ENCODE measurements around the gene SDF4.

Gene SDF4

DNA sequence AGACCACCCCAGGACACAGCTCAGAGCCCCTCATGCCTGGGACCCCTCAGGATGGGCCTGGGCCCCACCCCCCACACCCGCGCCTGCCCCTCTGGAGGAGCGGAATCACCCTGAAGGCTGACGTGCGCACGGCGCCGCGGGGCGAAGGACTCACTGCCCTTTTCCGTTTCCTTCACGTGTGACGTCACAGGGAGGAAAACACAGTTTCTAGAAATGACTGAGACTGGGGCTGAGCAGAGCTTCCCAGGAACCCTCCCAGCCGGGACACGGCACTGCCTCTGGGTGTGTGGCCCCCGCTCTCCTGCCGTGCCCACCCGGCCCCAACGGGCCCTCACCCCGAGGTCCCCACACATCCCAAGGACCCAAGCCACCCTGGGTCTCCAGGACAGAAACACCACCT is 12.5 kb downstream of the SDF4 start:
- no peak for TF ChIP-seq ZFX (IDR thresholded peaks at IDR 0.05)
- TF ChIP-seq, protein P1, sequence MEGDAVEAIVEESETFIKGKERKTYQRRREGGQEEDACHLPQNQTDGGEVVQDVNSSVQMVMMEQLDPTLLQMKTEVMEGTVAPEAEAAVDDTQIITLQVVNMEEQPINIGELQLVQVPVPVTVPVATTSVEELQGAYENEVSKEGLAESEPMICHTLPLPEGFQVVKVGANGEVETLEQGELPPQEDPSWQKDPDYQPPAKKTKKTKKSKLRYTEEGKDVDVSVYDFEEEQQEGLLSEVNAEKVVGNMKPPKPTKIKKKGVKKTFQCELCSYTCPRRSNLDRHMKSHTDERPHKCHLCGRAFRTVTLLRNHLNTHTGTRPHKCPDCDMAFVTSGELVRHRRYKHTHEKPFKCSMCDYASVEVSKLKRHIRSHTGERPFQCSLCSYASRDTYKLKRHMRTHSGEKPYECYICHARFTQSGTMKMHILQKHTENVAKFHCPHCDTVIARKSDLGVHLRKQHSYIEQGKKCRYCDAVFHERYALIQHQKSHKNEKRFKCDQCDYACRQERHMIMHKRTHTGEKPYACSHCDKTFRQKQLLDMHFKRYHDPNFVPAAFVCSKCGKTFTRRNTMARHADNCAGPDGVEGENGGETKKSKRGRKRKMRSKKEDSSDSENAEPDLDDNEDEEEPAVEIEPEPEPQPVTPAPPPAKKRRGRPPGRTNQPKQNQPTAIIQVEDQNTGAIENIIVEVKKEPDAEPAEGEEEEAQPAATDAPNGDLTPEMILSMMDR (conservative IDR thresholded peaks at IDR 0.05): no peak
- no peak overlapping the region for H3K27ac ChIP-seq

DNA sequence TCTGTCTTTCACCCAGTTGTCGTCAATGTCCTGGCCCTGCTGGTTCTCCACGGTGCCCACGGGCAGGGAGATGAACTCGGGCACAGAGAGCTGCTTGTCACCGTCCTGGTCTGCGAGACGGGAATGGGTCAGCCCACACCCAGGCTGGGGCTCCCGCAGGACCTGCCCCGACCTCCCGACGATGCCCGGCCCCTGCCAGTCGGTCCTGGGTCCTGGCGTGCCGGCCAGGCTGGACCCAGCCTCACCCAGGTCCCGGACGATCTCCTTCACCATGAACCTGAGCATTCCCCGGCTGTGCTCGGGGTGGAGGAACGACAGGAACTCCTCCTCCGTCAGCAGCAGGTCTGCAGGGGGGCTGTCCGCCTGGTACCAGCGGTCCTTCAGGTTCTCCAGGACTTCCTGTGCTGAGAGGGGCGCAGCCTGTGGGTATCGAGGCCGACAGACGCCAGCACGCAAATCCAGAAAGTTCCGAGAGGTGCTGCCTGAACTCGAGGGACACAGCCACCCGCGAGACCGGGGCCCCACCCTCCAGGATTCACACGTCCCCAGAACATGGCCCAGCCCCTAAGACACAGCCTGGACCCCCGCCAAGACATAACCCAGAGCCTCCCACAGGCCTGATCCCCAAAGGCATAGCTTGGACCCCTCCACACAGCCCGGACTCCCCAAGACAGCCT is 13.1 kb downstream of the SDF4 start:
- H3K27ac ChIP-seq: no peak overlapping the region
- TF ChIP-seq, protein P1 (conservative IDR thresholded peaks at IDR 0.05): no peak
- TF ChIP-seq ZFX (IDR thresholded peaks at IDR 0.05): no peak

DNA sequence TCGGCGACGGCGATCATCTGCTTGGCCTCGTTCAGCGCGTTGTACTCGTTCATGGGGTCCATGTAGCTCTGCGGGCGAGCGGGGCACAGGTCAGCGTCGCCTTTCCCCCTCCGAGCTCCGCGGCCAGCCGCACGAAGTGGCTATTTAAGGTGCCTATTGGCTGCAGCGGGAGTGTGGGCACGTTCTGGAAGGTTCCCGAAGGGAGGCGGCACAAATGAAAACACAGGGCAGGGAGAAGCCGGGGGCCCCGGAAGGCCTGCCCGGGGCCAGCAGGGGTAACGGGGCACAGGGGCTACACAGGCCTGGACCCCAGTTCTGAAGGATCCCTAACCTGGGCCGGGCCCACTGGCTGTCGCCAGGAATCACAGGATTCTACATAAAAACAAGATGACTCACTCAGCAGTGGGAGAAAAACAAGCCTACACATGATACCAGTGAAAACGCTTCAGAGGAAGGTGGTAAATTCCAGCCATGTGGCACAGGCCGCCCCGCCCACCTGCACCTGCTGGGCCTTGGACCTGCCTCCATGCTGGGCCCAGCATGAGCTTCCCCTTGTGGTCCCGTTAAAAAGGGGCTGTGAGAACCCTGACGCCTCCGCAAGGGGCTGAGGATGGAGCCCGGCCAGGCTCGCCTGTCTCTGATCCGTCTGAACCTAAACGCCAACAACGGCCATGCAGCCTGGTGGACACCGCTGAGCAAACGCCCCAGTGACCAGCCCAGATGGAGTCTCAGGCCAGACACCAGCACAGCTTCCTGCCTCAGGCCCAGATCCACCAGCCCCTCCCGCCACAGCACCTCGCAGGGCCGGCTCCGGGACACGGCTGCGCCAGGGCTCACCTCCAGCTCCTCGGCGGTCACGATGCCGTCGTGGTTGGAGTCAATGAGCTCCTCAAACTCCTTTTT is 13.9 kb downstream of the SDF4 start:
- TF ChIP-seq, protein P1 (conservative IDR thresholded peaks at IDR 0.05): no peak
- TF ChIP-seq ZFX (IDR thresholded peaks at IDR 0.05): no peak

DNA sequence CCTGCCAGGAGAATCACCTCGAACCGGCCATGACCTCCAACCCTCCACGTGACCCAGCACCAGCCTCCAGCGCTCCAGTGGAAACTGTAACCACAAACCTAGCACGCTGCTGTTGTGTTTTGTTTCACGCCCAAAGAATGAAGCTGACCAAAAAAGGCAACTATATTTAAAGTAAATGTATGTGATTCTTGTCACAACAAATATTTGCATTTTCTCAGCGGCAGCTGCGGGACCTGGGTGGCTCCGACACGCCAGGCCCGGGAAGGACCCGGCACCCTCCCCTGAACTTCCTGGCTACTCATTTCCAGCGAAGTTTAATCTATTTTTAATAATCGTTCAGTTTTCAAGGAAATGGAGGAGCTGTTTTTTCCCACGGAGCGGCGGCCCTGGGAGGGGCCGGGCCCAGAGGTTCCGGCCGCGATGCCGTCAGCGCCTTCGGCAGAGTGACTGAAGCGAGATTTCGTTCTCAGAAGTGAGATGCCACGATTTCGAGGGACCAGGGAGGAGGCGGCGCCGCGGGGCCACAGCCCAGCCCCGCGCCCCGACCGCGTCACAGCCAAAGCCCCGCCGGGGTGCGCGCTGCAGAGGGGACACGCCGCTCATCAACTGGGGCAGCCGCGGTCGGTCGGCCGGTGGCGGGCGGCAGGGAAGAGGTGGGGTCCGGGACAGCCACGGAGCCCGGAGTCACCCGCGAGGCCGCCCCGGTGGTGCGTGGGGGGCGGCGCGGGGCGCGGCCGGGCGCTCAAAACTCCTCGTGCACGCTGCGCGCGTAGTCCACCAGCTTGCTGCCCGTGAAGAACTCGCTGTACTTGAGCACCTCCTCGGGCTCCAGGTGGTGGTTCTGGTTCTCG is 14.8 kb downstream of the SDF4 start:
- no peak for TF ChIP-seq ZFX (IDR thresholded peaks at IDR 0.05)
- TF ChIP-seq, protein P1 (conservative IDR thresholded peaks at IDR 0.05): no peak
- H3K27ac ChIP-seq: no peak overlapping the region

More for the DNA sequence above, 13.9 kb downstream of the SDF4 start:
- no peak overlapping the region for H3K27ac ChIP-seq

DNA sequence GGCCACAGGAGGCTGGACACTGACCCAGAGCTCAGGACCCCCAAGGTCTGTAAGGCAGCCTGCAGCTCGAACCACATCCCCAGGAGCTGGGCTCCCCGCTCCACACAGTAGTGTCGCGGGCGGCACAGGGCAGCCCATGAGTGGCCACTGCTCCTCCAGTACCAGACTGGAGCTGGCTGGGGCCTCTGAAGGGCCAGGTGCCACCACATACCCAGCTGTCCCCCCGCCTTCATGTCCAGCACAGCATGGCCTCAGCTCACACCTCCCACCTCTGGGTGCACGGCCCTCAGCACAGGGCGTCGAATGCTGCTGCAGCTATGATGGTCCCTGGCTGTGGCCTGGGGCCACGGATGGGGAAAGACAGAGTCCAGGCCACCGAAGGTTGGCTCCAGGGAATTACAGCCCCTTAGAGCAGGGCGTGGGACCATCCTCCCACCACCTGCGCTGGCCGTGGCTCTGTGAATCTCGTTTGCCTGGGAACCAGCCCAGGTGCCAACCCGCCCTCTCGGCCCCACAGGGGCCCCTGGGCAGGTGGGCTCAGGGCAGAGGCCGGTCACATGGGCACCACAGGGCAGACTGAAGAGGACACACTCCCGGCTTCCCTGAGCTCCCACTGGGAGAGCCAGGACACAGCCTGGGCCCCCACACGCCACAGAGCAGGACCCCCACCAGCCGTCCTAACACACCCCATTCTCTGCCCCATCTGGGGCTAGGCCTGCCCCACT is 15.8 kb downstream of the SDF4 start:
- TF ChIP-seq, protein P1 (conservative IDR thresholded peaks at IDR 0.05): no peak
- H3K27ac ChIP-seq: no peak overlapping the region

DNA sequence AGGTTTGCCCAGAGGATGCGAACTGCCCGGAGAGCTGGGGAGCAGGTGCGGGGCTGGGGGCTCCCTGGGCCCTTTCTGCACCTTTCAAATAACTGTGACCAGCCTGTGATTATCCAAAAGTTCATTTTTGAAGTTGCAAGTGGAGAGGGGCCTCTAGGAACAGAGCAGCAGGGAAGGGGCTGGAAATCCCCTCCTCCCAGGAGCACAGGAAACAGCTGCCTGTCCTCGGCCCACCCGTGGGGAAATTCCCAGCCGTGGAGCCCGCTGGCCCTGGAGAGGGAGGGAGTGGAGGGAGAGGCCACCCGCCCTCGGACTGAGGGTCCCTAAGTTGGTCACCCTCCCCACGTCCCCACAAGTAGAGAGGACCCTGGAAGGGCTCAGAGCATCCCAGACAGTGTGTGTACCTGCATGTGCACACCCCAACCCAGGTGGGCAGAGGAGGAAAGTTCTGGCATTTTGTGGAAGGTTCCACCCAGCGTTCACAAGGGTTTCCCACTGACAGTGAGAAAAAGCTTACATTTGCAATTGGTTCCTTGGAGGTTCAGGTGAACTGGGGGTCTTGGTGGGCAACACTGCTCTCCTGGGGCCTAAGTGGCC is 16.6 kb downstream of the SDF4 start:
- TF ChIP-seq ZFX (IDR thresholded peaks at IDR 0.05): no peak
- TF ChIP-seq, protein P1 (conservative IDR thresholded peaks at IDR 0.05): no peak
- no peak overlapping the region for H3K27ac ChIP-seq
